Prostate gland (tissue), 2 donors: Measurements from ENCODE around the gene COL25A1. TPM values are rescaled to one million over a fixed set of nuclear protein-coding genes. Genes with fewer than 3 reads are reported as not detected.

Source experiments
- DNase-seq: peaks from one replicate; pipeline ENCODE4 v3.0.0-alpha.2; 2019; ENCODE audit warnings: low spot score
- H3K27ac ChIP-seq, 2 donors: fragments of 200-600 bp; sonication (generic); 2 replicates each; pipeline ENCODE4 v1.5.1; 2017 to 2019
- H3K27me3 ChIP-seq: fragments of 200-600 bp; sonication (generic); replicated peaks from 2 replicates; pipeline ENCODE4 v1.5.1; 2019; ENCODE audit not compliant: insufficient read depth
- H3K36me3 ChIP-seq, 2 donors: fragments of 200-600 bp; sonication (generic); 1 replicate in 1 of 2; 2 replicates in 1 of 2; pipeline versions ENCODE4 v1.5.1 to v1.8.1; 2017 to 2019
- H3K4me1 ChIP-seq: fragments of 200-600 bp; sonication (generic); replicated peaks from 2 replicates; pipeline ENCODE4 v1.5.1; 2019
- H3K4me3 ChIP-seq, 2 donors: fragments of 200-600 bp; sonication (generic); 2 replicates each; pipeline ENCODE4 v1.5.1; 2017 to 2019
- H3K9me3 ChIP-seq: fragments of 200-600 bp; sonication (generic); 2 replicates; pipeline ENCODE4 v1.5.1; 2017
- POLR2A ChIP-seq: fragments of 450-650 bp; IDR thresholded peaks from one replicate; pipeline ENCODE4 v1.6.1; 2016; ENCODE audit warnings: antibody characterized with exemption, mild to moderate bottlenecking
- POLR2AphosphoS5 ChIP-seq: sonication (generic); formaldehyde crosslinking; IDR thresholded peaks from one replicate; pipeline ENCODE4 v1.6.1; 2017; ENCODE audit warnings: antibody characterized with exemption
- WGBS: methylation state at CpG from one replicate; pipeline ENCODE4 v1.1.5; 2018; 5-methylcytosine and 5-hydroxymethylcytosine counted together
- intact Hi-C: fragments of 100-400 bp; cut with DNase I; formaldehyde crosslinking; loops from one replicate; pipeline ENCODE4 v1.14.2; 2022
- total RNA-seq, 2 donors: library from RNA; depleted of rRNA; stranded (reverse); fragments of >200 nt; gene quantifications; one replicate each; pipeline ENCODE4 v1.1.0, GENCODE V29; 2016
- TF ChIP-seq, protein P1 (sequence below), 4 experiments: fragments of 200-600 bp in 2 of 4; fragments of 450-650 bp in 2 of 4; sonication (generic) in 2 of 4; IDR thresholded peaks; 1 replicate in 3 of 4; 2 replicates in 1 of 4; pipeline ENCODE4 v1.5.1; 2016 to 2019; ENCODE audit warnings: antibody characterized with exemption in 4 of 4, mild to moderate bottlenecking in 2 of 4, moderate library complexity in 2 of 4

The COL25A1 gene
- total RNA-seq, 2 donors from 2014 or later, result 0.73 to 2.8 TPM

DNA sequence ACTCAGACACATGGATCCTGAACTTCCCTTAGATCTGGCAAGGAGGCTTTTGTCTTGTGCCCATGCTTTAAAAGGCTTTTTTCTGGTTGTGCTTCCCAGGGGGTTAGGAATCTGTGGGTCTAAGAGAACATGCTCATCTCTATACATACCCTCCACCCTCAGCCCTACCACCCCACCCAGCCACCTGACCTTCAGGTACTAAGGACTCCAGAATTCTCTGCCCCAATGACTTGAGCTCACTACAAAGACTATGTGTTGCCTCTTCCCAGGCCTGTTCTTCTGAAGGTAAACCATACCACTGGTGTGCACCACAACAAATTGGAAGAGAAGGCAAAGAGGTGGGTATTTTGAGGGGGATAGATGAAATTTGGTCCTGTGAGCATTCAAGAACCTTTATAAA is 372.3 kb downstream of the COL25A1 start:
- H3K27ac ChIP-seq, result no peak overlapping the region
- TF ChIP-seq POLR2A, result no peak
- TF ChIP-seq, protein P1, sequence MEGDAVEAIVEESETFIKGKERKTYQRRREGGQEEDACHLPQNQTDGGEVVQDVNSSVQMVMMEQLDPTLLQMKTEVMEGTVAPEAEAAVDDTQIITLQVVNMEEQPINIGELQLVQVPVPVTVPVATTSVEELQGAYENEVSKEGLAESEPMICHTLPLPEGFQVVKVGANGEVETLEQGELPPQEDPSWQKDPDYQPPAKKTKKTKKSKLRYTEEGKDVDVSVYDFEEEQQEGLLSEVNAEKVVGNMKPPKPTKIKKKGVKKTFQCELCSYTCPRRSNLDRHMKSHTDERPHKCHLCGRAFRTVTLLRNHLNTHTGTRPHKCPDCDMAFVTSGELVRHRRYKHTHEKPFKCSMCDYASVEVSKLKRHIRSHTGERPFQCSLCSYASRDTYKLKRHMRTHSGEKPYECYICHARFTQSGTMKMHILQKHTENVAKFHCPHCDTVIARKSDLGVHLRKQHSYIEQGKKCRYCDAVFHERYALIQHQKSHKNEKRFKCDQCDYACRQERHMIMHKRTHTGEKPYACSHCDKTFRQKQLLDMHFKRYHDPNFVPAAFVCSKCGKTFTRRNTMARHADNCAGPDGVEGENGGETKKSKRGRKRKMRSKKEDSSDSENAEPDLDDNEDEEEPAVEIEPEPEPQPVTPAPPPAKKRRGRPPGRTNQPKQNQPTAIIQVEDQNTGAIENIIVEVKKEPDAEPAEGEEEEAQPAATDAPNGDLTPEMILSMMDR (IDR thresholded peaks at IDR 0.05), result no peak
- TF ChIP-seq POLR2AphosphoS5, result no peak
- intact Hi-C loops, result no loop called here
- no peak for DNase-seq
- H3K9me3 ChIP-seq, result no peaks in the 10 kb centered on the region
- no peaks in the 10 kb centered on the region for H3K27me3 ChIP-seq
- H3K36me3 ChIP-seq, result no peaks in the 10 kb centered on the region
- no peaks in the 10 kb centered on the region for H3K4me1 ChIP-seq
- H3K4me3 ChIP-seq, result no peak overlapping the region

DNA sequence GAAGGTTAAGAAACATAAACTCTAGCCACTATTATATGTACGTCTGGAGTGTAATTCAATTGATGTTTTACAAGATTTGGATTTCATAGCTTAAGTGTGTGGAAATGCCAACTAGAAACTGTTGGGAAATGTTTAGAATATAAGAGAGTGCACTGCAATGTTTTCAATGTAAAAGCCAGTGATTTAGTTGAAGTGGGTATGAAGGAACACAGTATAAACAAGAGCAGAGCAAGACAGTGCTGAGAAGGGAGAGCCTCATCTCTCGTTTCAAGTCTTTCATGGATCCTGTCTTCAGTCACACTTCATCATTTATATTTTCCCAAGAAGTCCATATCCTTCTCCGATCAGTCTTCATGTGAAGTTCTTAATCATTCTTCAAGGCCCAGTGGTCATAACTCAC is 375.7 kb downstream of the COL25A1 start:
- Histone ChIP-seq H3K9me3 (no peaks in the 10 kb centered on the region), H3K4me1 (no peaks in the 10 kb centered on the region), H3K27ac (no peak overlapping the region), H3K4me3 (no peak overlapping the region), H3K36me3 (no peaks in the 10 kb centered on the region), H3K27me3 (no peaks in the 10 kb centered on the region)
- no peak for TF ChIP-seq POLR2A
- no peak for TF ChIP-seq POLR2AphosphoS5
- TF ChIP-seq, protein P1 (IDR thresholded peaks at IDR 0.05), result no peak
- intact Hi-C loops, result no loop called here
- no peak for DNase-seq
- WGBS, result 70% methylated on average over 3 of the region's 3 CpGs

DNA sequence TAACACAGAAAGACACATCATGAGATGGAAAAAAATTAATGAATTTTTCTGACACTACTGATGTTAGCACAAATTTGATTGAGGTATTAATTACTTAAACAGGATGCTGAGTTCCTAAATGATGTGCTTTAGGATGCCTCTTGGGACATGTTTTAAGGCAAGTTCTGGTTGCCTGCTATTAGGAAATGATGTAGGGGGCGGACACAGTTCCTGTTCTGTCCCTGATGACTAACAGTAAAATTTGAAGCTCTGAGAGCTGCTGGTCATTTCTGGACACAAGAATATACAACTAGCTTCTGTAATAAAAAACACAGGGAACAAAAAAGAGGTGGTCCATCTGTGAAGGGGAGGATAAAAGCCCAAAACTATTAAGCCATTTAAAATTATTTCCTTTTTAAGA is 376.4 kb downstream of the COL25A1 start:
- Histone ChIP-seq H3K9me3 (no peaks in the 10 kb centered on the region), H3K36me3 (no peaks in the 10 kb centered on the region), H3K4me3 (no peak overlapping the region), H3K4me1 (no peaks in the 10 kb centered on the region), H3K27me3 (no peaks in the 10 kb centered on the region), H3K27ac (no peak overlapping the region)
- no peak for DNase-seq
- 93% methylated on average over 1 of the region's 1 CpG for WGBS
- intact Hi-C loops, result no loop called here
- TF ChIP-seq POLR2AphosphoS5 (no peak), POLR2A (no peak)
- TF ChIP-seq, protein P1 (IDR thresholded peaks at IDR 0.05), result no peak

GRCh38 chr4:108922191-108922590 is 380.3 kb downstream of the COL25A1 start:
- H3K4me3 ChIP-seq, result no peak overlapping the region
- H3K27me3 ChIP-seq, result no peaks in the 10 kb centered on the region
- no peaks in the 10 kb centered on the region for H3K4me1 ChIP-seq
- no peak overlapping the region for H3K27ac ChIP-seq
- WGBS, result 89% methylated on average over 5 of the region's 5 CpGs
- no peaks in the 10 kb centered on the region for H3K9me3 ChIP-seq
- TF ChIP-seq, protein P1 (IDR thresholded peaks at IDR 0.05), result no peak
- TF ChIP-seq POLR2AphosphoS5 (no peak), POLR2A (no peak)
- H3K36me3 ChIP-seq, result no peaks in the 10 kb centered on the region
- intact Hi-C loops, result no loop called here
- DNase-seq, result no peak

GRCh38 chr4:108920395-108921087 is 381.9 kb downstream of the COL25A1 start:
- Histone ChIP-seq H3K27ac (no peak overlapping the region), H3K36me3 (no peaks in the 10 kb centered on the region), H3K4me1 (no peaks in the 10 kb centered on the region), H3K27me3 (no peaks in the 10 kb centered on the region), H3K4me3 (no peak overlapping the region), H3K9me3 (no peaks in the 10 kb centered on the region)
- WGBS, result 50% methylated on average over 2 of the region's 2 CpGs
- intact Hi-C loops, result no loop called here
- no peak for TF ChIP-seq POLR2AphosphoS5
- TF ChIP-seq POLR2A, result no peak
- TF ChIP-seq, protein P1 (IDR thresholded peaks at IDR 0.05), result no peak
- DNase-seq, result no peak
